HepG2 (cell line): ENCODE measurements around the gene NOTCH3. TPM values are rescaled to one million over a fixed set of nuclear protein-coding genes. Genes with fewer than 3 reads are reported as not detected.

Source experiments
- AKNA ChIP-seq: sonication (generic); formaldehyde crosslinking; IDR thresholded peaks from 2 replicates; pipeline ENCODE4 v1.4.0; 2020; ENCODE audit warnings: missing genetic modification reagents, borderline replicate concordance
- EEA1 ChIP-seq: sonication (generic); formaldehyde crosslinking; IDR thresholded peaks from 2 replicates; pipeline ENCODE4 v1.5.1; 2020; ENCODE audit warnings: mild to moderate bottlenecking, missing genetic modification reagents, borderline replicate concordance
- GABPB1 ChIP-seq: IDR thresholded peaks from 2 replicates; pipeline ENCODE4 v1.6.1; 2016; ENCODE audit warnings: mild to moderate bottlenecking, missing genetic modification reagents, moderate library complexity, missing compliant biosample characterization
- HNRNPLL ChIP-seq: fragments of 200-400 bp; formaldehyde crosslinking; IDR thresholded peaks from 2 replicates; pipeline ENCODE4 v1.6.1; 2017; ENCODE audit warnings: mild to moderate bottlenecking, low read depth, low read length; ENCODE audit not compliant: poor library complexity, severe bottlenecking
- SIN3A ChIP-seq: IDR thresholded peaks from 2 replicates; pipeline ENCODE4 v1.6.1; 2011; ENCODE audit warnings: low read depth, mild to moderate bottlenecking, control low read depth, low read length, borderline replicate concordance
- THAP11 ChIP-seq: IDR thresholded peaks from 2 replicates; pipeline ENCODE4 v1.6.1; 2016; ENCODE audit warnings: missing biosample characterization, missing genetic modification reagents
- polyA plus RNA-seq, 8 experiments: library from polyadenylated mRNA; depleted of rRNA in 3 of 8; stranded (reverse) in 7 of 8; unstranded in 1 of 8; fragments of >200 nt; fragmentation: Illumina TruSeq in 4 of 8; extraction: Trizol in 4 of 8; gene quantifications; 2 replicates each; pipeline versions ENCODE4 v1.2.1 to v1.2.3, GENCODE V29; 2011 to 2016; ENCODE audit warnings: low read depth in 4 of 8, missing spikeins in 1 of 8, mixed read lengths in 1 of 8; ENCODE audit not compliant: insufficient read depth in 1 of 8
- total RNA-seq, 5 experiments: library from RNA; depleted of rRNA; stranded (reverse); fragments of >200 nt; fragmentation: Illumina TruSeq; extraction: Trizol; gene quantifications; 2 replicates each; pipeline ENCODE4 v1.2.3, GENCODE V29; 2016; ENCODE audit warnings: low read depth in 1 of 5

NOTCH3 gene
- total and polyA plus RNA-seq, 2 of the 13 experiments (the other 11 are each of a cell fraction or from before 2014, with no cell fraction given): 0.09 to 0.28 TPM

GRCh38 chr19:15195371-15196334 lies 5.1 kb downstream of the NOTCH3 start (continued):
- TF ChIP-seq AKNA (CRISPR knock-in tag) (no peak), HNRNPLL (no peak), THAP11 (CRISPR knock-in tag) (no peak), EEA1 (no peak), SIN3A (no peak), GABPB1 (CRISPR knock-in tag) (peak; percentile 15; the same call in 1 of the 2 replicates)
- TF ChIP-seq, all 625 proteins: peak for 8
